HepG2 (cell line): Measurements from ENCODE around the gene NLRC5. TPM values are rescaled to one million over a fixed set of nuclear protein-coding genes. Genes with fewer than 3 reads are reported as not detected.

Experiments used
- ARID2 ChIP-seq: sonication (generic); formaldehyde crosslinking; IDR thresholded peaks from 2 replicates; pipeline ENCODE4 v1.8.1; 2022; ENCODE audit warnings: mild to moderate bottlenecking, missing genetic modification reagents, borderline replicate concordance
- CENPBD1 ChIP-seq: sonication (generic); formaldehyde crosslinking; IDR thresholded peaks from 2 replicates; pipeline ENCODE4 v1.8.0; 2022; ENCODE audit warnings: missing genetic modification reagents, low read depth, mild to moderate bottlenecking, borderline replicate concordance
- GLI4 ChIP-seq: sonication (generic); formaldehyde crosslinking; IDR thresholded peaks from 2 replicates; pipeline ENCODE4 v1.5.1; 2020; ENCODE audit warnings: missing genetic modification reagents, mild to moderate bottlenecking, moderate library complexity, borderline replicate concordance
- IKZF1 ChIP-seq: fragments of 450-650 bp; IDR thresholded peaks from 2 replicates; pipeline ENCODE4 v1.7.1; 2016
- MAFF ChIP-seq: IDR thresholded peaks from 2 replicates; pipeline ENCODE4 v1.6.1; 2011; ENCODE audit warnings: low read depth, low read length, improper control_type of control experiment
- NAIF1 ChIP-seq: sonication (generic); formaldehyde crosslinking; IDR thresholded peaks from 2 replicates; pipeline ENCODE4 v1.5.0; 2020; ENCODE audit warnings: mild to moderate bottlenecking, missing genetic modification reagents, borderline replicate concordance
- PBX2 ChIP-seq: IDR thresholded peaks from 2 replicates; pipeline ENCODE4 v1.6.1; 2016; ENCODE audit warnings: control low read depth
- SNAPC4 ChIP-seq: sonication (generic); formaldehyde crosslinking; IDR thresholded peaks from 2 replicates; pipeline ENCODE4 v1.4.0; 2020; ENCODE audit warnings: mild to moderate bottlenecking, missing genetic modification reagents
- STAT6 ChIP-seq: sonication (generic); formaldehyde crosslinking; IDR thresholded peaks from 2 replicates; pipeline ENCODE4 v1.4.0; 2020; ENCODE audit warnings: missing genetic modification reagents, mild to moderate bottlenecking, borderline replicate concordance
- UBTF ChIP-seq: sonication (generic); formaldehyde crosslinking; IDR thresholded peaks from 2 replicates; pipeline ENCODE4 v1.4.0; 2020; ENCODE audit warnings: mild to moderate bottlenecking, missing genetic modification reagents
- ZNF20 ChIP-seq: sonication (generic); formaldehyde crosslinking; IDR thresholded peaks from 2 replicates; pipeline ENCODE4 v1.4.0; 2020; ENCODE audit warnings: mild to moderate bottlenecking, moderate library complexity, missing genetic modification reagents
- ZNF337 ChIP-seq: sonication (generic); formaldehyde crosslinking; IDR thresholded peaks from 2 replicates; pipeline ENCODE4 v1.5.1; 2020; ENCODE audit warnings: missing genetic modification reagents, low read depth, mild to moderate bottlenecking, borderline replicate concordance
- ZNF414 ChIP-seq: sonication (generic); formaldehyde crosslinking; IDR thresholded peaks from 2 replicates; pipeline ENCODE4 v1.5.0; 2020; ENCODE audit warnings: missing genetic modification reagents
- ZNF713 ChIP-seq: sonication (generic); formaldehyde crosslinking; IDR thresholded peaks from 2 replicates; pipeline ENCODE4 v1.4.0; 2020; ENCODE audit warnings: mild to moderate bottlenecking, missing genetic modification reagents
- polyA plus RNA-seq, 8 experiments: library from polyadenylated mRNA; depleted of rRNA in 3 of 8; stranded (reverse) in 7 of 8; unstranded in 1 of 8; fragments of >200 nt; fragmentation: Illumina TruSeq in 4 of 8; extraction: Trizol in 4 of 8; gene quantifications; 2 replicates each; pipeline versions ENCODE4 v1.2.1 to v1.2.3, GENCODE V29; 2011 to 2016; ENCODE audit warnings: low read depth in 4 of 8, missing spikeins in 1 of 8, mixed read lengths in 1 of 8; ENCODE audit not compliant: insufficient read depth in 1 of 8
- total RNA-seq, 5 experiments: library from RNA; depleted of rRNA; stranded (reverse); fragments of >200 nt; fragmentation: Illumina TruSeq; extraction: Trizol; gene quantifications; 2 replicates each; pipeline ENCODE4 v1.2.3, GENCODE V29; 2016; ENCODE audit warnings: low read depth in 1 of 5

Gene NLRC5
- total and polyA plus RNA-seq, 2 of the 13 experiments (the other 11 are each of a cell fraction or from before 2014, with no cell fraction given), result 6.3 to 12.7 TPM

GRCh38 chr16:56988948-56989945 lies at the start of gene NLRC5 (continued):
- TF ChIP-seq SNAPC4 (0 out of 2 replicates have a peak, but pooled peaks have one; percentile 63), MAFF (no peak), ZNF414 (CRISPR knock-in tag) (no peak), UBTF (CRISPR knock-in tag) (peak; percentile 92), PBX2 (no peak), ARID2 (CRISPR knock-in tag) (peak; percentile 86; the same call in 1 of the 2 replicates), ZNF20 (CRISPR knock-in tag) (no peak), IKZF1 (no peak), GLI4 (CRISPR knock-in tag) (peak; percentile 99; the same call in 1 of the 2 replicates), ZNF337 (peak; percentile 85; the same call in 1 of the 2 replicates), STAT6 (CRISPR knock-in tag) (no peak), NAIF1 (CRISPR knock-in tag) (no peak), CENPBD1 (no peak), ZNF713 (CRISPR knock-in tag) (no peak)
